SK-N-SH (cell line): ENCODE data around the gene CCDC93. TPM values are rescaled to one million over a fixed set of nuclear protein-coding genes. Genes with fewer than 3 reads are reported as not detected.

ENCODE experiments used
- CTCF ChIA-PET: fragments of 300-600, 350-600 bp; formaldehyde crosslinking; extraction: SDS; loops from one replicate; lab custom pipeline; 2021; lab: Yijun Ruan, JAX
- POLR2A ChIA-PET: fragments of 350-600 bp; sonication (Branson Sonifier 250); formaldehyde crosslinking; extraction: SDS; loops from one replicate; lab custom pipeline; 2020; ENCODE audit warnings: antibody characterized with exemption, inconsistent platforms; lab: Yijun Ruan, JAX
- DNase-seq: peaks from one replicate; pipeline ENCODE4 v3.0.0; 2012
- H2AFZ ChIP-seq: fragments of 200-600 bp; sonication (generic); 2 replicates; pipeline ENCODE4 v1.8.1; 2016; ENCODE audit warnings: antibody characterized with exemption, mild to moderate bottlenecking, low read depth
- H3F3A ChIP-seq: fragments of 200-600 bp; sonication (generic); replicated peaks from 2 replicates; pipeline ENCODE3; 2016; ENCODE audit warnings: antibody characterized with exemption, mild to moderate bottlenecking; ENCODE audit not compliant: insufficient read depth
- H3K27ac ChIP-seq, 2 experiments: fragments of 200-500 bp in 1 of 2; fragments of 200-600 bp in 1 of 2; sonication (Bioruptor generic) in 1 of 2; sonication (generic), shearing (Covaris generic) in 1 of 2; 2 replicates each; pipeline versions ENCODE4 v1.5.1 to v1.6.1; 2014 to 2016; ENCODE audit warnings: low read depth in 2 of 2, inconsistent platforms in 1 of 2, low read length in 1 of 2, mild to moderate bottlenecking in 1 of 2, mixed read lengths in 1 of 2
- H3K27me3 ChIP-seq: fragments of 200-600 bp; sonication (generic), shearing (Covaris generic); 2 replicates; pipeline ENCODE4 v1.6.1; 2016; ENCODE audit warnings: mixed run types; ENCODE audit not compliant: insufficient read depth
- H3K36me3 ChIP-seq, 2 experiments: fragments of 200-500 bp in 1 of 2; fragments of 200-600 bp in 1 of 2; sonication (Bioruptor generic) in 1 of 2; sonication (generic) in 1 of 2; replicated peaks in 1 of 2; 2 replicates each; pipeline versions ENCODE3 to v1.5.1; 2014 to 2016; ENCODE audit warnings: low read length in 1 of 2, mild to moderate bottlenecking in 1 of 2; ENCODE audit not compliant: insufficient read depth in 2 of 2, control insufficient read depth in 1 of 2
- H3K4me1 ChIP-seq, 2 experiments: fragments of 200-500 bp in 1 of 2; fragments of 200-600 bp in 1 of 2; sonication (Bioruptor generic) in 1 of 2; sonication (generic), shearing (Covaris generic) in 1 of 2; 2 replicates each; pipeline versions ENCODE4 v1.5.1 to v1.6.1; 2014 to 2016; ENCODE audit warnings: low read depth in 1 of 2, low read length in 1 of 2, mixed run types in 1 of 2; ENCODE audit not compliant: insufficient read depth in 2 of 2, control insufficient read depth in 1 of 2
- H3K4me2 ChIP-seq: fragments of 200-600 bp; sonication (generic), shearing (Covaris generic); 2 replicates; pipeline ENCODE4 v1.6.1; 2017; ENCODE audit warnings: mixed run types
- H3K4me3 ChIP-seq, 2 experiments: fragments of 200-500 bp in 1 of 2; fragments of 200-600 bp in 1 of 2; sonication (Bioruptor generic) in 1 of 2; sonication (generic), shearing (Covaris generic) in 1 of 2; 2 replicates each; pipeline versions ENCODE4 v1.5.1 to v1.8.1; 2014 to 2016; ENCODE audit warnings: low read depth in 2 of 2, inconsistent platforms in 1 of 2, low read length in 1 of 2, mild to moderate bottlenecking in 1 of 2, mixed read lengths in 1 of 2, moderate library complexity in 1 of 2
- H3K79me2 ChIP-seq: fragments of 200-600 bp; sonication (generic); 2 replicates; pipeline ENCODE4 v1.8.1; 2017; ENCODE audit warnings: mild to moderate bottlenecking; ENCODE audit not compliant: insufficient read depth
- H3K9ac ChIP-seq: fragments of 200-600 bp; sonication (generic); 2 replicates; pipeline ENCODE4 v1.6.1; 2017; ENCODE audit warnings: mixed run types
- H3K9me2 ChIP-seq: fragments of 200-600 bp; sonication (generic); 2 replicates; pipeline ENCODE4 v1.6.1; 2017; ENCODE audit warnings: mixed run types
- H3K9me3 ChIP-seq: fragments of 200-600 bp; sonication (generic); 2 replicates; pipeline ENCODE4 v1.6.1; 2017; ENCODE audit warnings: mixed run types, mild to moderate bottlenecking, moderate library complexity
- H4K20me1 ChIP-seq: fragments of 200-600 bp; sonication (generic); 2 replicates; pipeline ENCODE4 v1.6.1; 2017; ENCODE audit warnings: mild to moderate bottlenecking, mixed run types; ENCODE audit not compliant: insufficient read depth
- CHD2 ChIP-seq: fragments of 150-350 bp; IDR thresholded peaks from 2 replicates; pipeline ENCODE4 v1.6.1; 2018; ENCODE audit warnings: low read length; ENCODE audit not compliant: partially characterized antibody
- EP300 ChIP-seq, 2 experiments: IDR thresholded peaks; 2 replicates each; pipeline versions ENCODE4 v1.4.0 to v1.6.1; 2012; ENCODE audit warnings: borderline replicate concordance in 1 of 2, low read depth in 1 of 2, low read length in 1 of 2
- EZH2phosphoT487 ChIP-seq: fragments of 200-600 bp; sonication (generic); IDR thresholded peaks from 2 replicates; pipeline ENCODE4 v1.6.1; 2017; ENCODE audit warnings: low read depth, mixed run types, mild to moderate bottlenecking, antibody characterized with exemption, moderate library complexity, borderline replicate concordance
- FOXJ3 ChIP-seq: sonication (generic); formaldehyde crosslinking; IDR thresholded peaks from 2 replicates; pipeline ENCODE4 v1.5.1; 2020; ENCODE audit warnings: mild to moderate bottlenecking, missing genetic modification reagents
- FOXM1 ChIP-seq: IDR thresholded peaks from 2 replicates; pipeline ENCODE4 v1.4.0; 2012; ENCODE audit warnings: low read depth, mild to moderate bottlenecking
- GABPA ChIP-seq: IDR thresholded peaks from 2 replicates; pipeline ENCODE4 v1.4.0; 2012; ENCODE audit warnings: low read depth, mild to moderate bottlenecking
- GATA2 ChIP-seq: sonication (generic); formaldehyde crosslinking; IDR thresholded peaks from 2 replicates; pipeline ENCODE4 v1.5.0; 2020; ENCODE audit warnings: mild to moderate bottlenecking, missing genetic modification reagents
- JUND ChIP-seq: IDR thresholded peaks from 2 replicates; pipeline ENCODE4 v1.4.0; 2012
- MEF2A ChIP-seq: IDR thresholded peaks from 2 replicates; pipeline ENCODE4 v1.4.0; 2012; ENCODE audit warnings: low read depth, borderline replicate concordance
- POLR2AphosphoS5 ChIP-seq: IDR thresholded peaks from 2 replicates; pipeline ENCODE4 v1.6.1; 2012; ENCODE audit warnings: low read depth, low read length
- RFX5 ChIP-seq: IDR thresholded peaks from 2 replicates; pipeline ENCODE4 v1.6.1; 2012; ENCODE audit warnings: mild to moderate bottlenecking, improper control_type of control experiment, low read length
- SIN3A ChIP-seq: IDR thresholded peaks from 2 replicates; pipeline ENCODE4 v1.6.1; 2012; ENCODE audit warnings: low read depth, mild to moderate bottlenecking, low read length, moderate library complexity, borderline replicate concordance
- SMC3 ChIP-seq: IDR thresholded peaks from 2 replicates; pipeline ENCODE4 v1.6.1; 2012; ENCODE audit warnings: low read depth, low read length, improper control_type of control experiment
- TEAD4 ChIP-seq: IDR thresholded peaks from 2 replicates; pipeline ENCODE4 v1.4.0; 2012; ENCODE audit warnings: mild to moderate bottlenecking, borderline replicate concordance; ENCODE audit not compliant: insufficient read depth
- WGBS: methylation state at CpG from one replicate; pipeline ENCODE4 v1.1.6; 2017; ENCODE audit warnings: low lambda C conversion rate; 5-methylcytosine and 5-hydroxymethylcytosine counted together
- polyA plus RNA-seq, 3 experiments: library from polyadenylated mRNA; depleted of rRNA; stranded (reverse); fragments of >200 nt; gene quantifications; 2 replicates each; pipeline ENCODE4 v1.2.3, GENCODE V29; 2012
- TF ChIP-seq, protein P1 (sequence below): IDR thresholded peaks from 2 replicates; pipeline ENCODE4 v1.4.0; 2012; ENCODE audit warnings: low read depth, borderline replicate concordance
- TF ChIP-seq, protein P2 (sequence below): IDR thresholded peaks from 2 replicates; pipeline ENCODE4 v1.4.0; 2012; ENCODE audit warnings: low read depth, borderline replicate concordance
- TF ChIP-seq, protein P3 (sequence below): fragments of 150-350 bp; IDR thresholded peaks from 2 replicates; pipeline ENCODE4 v1.6.1; 2017; ENCODE audit warnings: antibody characterized with exemption, low read length, low read depth, borderline replicate concordance
- TF ChIP-seq, protein P4 (sequence below): fragments of 150-350 bp; IDR thresholded peaks from 2 replicates; pipeline ENCODE4 v1.6.1; 2016; ENCODE audit warnings: mild to moderate bottlenecking, low read depth, low read length
- TF ChIP-seq, protein P5 (sequence below): fragments of 200-600 bp; sonication (generic); IDR thresholded peaks from 2 replicates; pipeline ENCODE4 v1.6.1; 2017; ENCODE audit warnings: antibody characterized with exemption, mild to moderate bottlenecking, moderate library complexity

The CCDC93 gene
- polyA plus RNA-seq, 1 of the 3 experiments (the other 2 are of a cell fraction), result 11.7 TPM

DNA sequence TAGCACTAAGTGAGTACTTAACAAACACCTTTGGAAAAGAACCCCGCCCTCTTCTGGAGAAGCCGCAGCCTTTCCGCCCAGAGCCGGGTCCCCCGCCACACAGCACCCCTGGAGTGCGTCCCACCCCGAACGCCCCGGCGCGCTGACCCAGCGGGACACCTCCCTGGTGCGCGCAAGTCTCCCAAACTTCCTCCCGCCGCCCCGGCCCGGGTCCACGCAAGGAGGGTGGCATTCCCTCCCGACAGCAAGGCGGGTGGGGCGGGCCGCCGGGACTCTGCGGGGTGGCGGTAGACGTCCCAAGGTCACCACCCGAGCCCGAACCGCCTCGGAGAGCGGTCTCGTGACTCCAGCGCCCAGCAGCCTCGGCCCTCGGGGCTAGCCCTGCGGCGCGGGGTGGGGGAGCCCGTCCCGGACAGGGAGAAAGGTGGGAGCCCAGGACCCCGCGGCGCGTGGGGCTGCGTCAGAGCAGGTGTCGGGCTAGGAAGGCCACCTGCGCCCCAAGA is 598 bp downstream of the CCDC93 start (continued):
- TF ChIP-seq POLR2AphosphoS5, result no peak

DNA sequence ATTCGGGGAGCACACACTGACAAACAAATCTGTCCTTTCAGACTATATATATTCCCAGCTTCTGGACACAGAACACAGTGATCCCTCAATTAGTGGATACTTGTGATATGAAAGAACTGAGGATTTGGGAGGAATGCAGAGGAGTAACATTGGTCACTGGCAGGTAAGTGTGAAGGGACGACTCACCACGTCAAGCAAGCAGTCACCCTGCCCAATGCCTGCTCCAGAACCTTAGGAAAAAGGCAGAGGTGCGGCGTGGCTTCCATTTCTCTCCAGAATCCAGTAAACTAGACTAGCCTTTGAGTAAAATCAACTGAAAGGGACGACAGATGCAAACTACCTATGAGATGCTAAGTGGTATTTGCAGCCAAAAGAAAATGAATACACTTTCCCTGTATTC is 1.1 kb downstream of the CCDC93 start:
- H3K4me3 ChIP-seq, result peak overlapping the region; percentile 89 to 94
- TF ChIP-seq EZH2phosphoT487 (no peak), GATA2 (CRISPR knock-in tag) (no peak), SIN3A (no peak), GABPA (no peak)
- TF ChIP-seq, protein P1, sequence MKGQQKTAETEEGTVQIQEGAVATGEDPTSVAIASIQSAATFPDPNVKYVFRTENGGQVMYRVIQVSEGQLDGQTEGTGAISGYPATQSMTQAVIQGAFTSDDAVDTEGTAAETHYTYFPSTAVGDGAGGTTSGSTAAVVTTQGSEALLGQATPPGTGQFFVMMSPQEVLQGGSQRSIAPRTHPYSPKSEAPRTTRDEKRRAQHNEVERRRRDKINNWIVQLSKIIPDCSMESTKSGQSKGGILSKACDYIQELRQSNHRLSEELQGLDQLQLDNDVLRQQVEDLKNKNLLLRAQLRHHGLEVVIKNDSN, result no peak
- POLR2A ChIA-PET, result no interaction called here
- CTCF ChIA-PET, result interaction anchor here (2.3 kb wide), 1 partner anchor 10 kb away, joined by 21 read pairs; no protein-coding TSS in a partner anchor
- H2AFZ ChIP-seq, result no peak overlapping the region
- no peaks in the 10 kb centered on the region for H3K9me2 ChIP-seq
- peaks cover 54% of the 10 kb centered on the region for H3K79me2 ChIP-seq
- DNase-seq, result no peak
- H3K27me3 ChIP-seq, result no peaks in the 10 kb centered on the region
- peaks cover 10 to 11% of the 10 kb centered on the region in 2 experiments; a peak in 3 of 4 replicates for H3K4me1 ChIP-seq
- H3F3A ChIP-seq, result no peaks in the 10 kb centered on the region
- peak overlapping the region in 1 of 2 experiments; percentile 61; a peak in 1 of 4 replicates for H3K27ac ChIP-seq
- peaks cover 5 to 10% of the 10 kb centered on the region in 2 experiments for H3K36me3 ChIP-seq
- H3K9ac ChIP-seq, result peak overlapping the region; percentile 79
- H3K9me3 ChIP-seq, result no peaks in the 10 kb centered on the region
- 37% methylated on average over 6 of the region's 6 CpGs for WGBS
- peak overlapping the region; percentile 95 for H3K4me2 ChIP-seq
- peaks cover 22% of the 10 kb centered on the region; the same call in 1 of the 2 replicates for H4K20me1 ChIP-seq

DNA sequence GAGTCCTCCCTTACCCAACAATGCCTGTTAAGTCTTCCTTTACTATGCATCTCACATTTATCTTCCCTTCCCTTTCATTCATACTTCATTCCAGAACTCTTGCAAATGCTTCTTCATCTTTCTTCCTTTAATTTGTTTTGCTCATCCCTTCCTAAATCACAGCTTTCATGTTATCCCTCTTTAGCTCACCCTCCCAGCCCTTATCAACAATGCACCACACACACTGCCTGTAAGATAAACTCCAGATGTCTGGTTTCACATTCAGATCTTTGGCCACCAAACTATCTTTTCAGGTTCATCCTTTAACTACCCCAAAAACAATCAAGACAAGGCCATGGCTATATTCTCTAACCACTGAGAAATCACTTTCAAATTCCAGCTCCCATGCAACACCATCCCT is 3.4 kb downstream of the CCDC93 start:
- ChIA-PET POLR2A (no interaction called here), CTCF (interaction anchor here (0.7 to 1.2 kb wide), 3 partner anchors 11 to 197 kb away, joined by 3 read pairs; no protein-coding TSS in a partner anchor)
- no peak for DNase-seq
- TF ChIP-seq SMC3, result no peak
- TF ChIP-seq EP300 (IDR thresholded peaks at IDR 0.05; ENCODE audit: borderline replicate concordance in 1 of 2, low read depth in 1 of 2, low read length in 1 of 2), result no peak
- TF ChIP-seq, protein P2, sequence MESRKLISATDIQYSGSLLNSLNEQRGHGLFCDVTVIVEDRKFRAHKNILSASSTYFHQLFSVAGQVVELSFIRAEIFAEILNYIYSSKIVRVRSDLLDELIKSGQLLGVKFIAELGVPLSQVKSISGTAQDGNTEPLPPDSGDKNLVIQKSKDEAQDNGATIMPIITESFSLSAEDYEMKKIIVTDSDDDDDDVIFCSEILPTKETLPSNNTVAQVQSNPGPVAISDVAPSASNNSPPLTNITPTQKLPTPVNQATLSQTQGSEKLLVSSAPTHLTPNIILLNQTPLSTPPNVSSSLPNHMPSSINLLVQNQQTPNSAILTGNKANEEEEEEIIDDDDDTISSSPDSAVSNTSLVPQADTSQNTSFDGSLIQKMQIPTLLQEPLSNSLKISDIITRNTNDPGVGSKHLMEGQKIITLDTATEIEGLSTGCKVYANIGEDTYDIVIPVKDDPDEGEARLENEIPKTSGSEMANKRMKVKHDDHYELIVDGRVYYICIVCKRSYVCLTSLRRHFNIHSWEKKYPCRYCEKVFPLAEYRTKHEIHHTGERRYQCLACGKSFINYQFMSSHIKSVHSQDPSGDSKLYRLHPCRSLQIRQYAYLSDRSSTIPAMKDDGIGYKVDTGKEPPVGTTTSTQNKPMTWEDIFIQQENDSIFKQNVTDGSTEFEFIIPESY, result no peak
- no peak for TF ChIP-seq RFX5
- TF ChIP-seq, protein P3, sequence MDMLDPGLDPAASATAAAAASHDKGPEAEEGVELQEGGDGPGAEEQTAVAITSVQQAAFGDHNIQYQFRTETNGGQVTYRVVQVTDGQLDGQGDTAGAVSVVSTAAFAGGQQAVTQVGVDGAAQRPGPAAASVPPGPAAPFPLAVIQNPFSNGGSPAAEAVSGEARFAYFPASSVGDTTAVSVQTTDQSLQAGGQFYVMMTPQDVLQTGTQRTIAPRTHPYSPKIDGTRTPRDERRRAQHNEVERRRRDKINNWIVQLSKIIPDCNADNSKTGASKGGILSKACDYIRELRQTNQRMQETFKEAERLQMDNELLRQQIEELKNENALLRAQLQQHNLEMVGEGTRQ, result no peak
- no peak for TF ChIP-seq FOXJ3 (CRISPR knock-in tag)
- no peak for TF ChIP-seq GATA2 (CRISPR knock-in tag)
- TF ChIP-seq, protein P4, sequence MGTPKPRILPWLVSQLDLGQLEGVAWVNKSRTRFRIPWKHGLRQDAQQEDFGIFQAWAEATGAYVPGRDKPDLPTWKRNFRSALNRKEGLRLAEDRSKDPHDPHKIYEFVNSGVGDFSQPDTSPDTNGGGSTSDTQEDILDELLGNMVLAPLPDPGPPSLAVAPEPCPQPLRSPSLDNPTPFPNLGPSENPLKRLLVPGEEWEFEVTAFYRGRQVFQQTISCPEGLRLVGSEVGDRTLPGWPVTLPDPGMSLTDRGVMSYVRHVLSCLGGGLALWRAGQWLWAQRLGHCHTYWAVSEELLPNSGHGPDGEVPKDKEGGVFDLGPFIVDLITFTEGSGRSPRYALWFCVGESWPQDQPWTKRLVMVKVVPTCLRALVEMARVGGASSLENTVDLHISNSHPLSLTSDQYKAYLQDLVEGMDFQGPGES, result no peak
- no peak for TF ChIP-seq MEF2A
- TF ChIP-seq, protein P5, sequence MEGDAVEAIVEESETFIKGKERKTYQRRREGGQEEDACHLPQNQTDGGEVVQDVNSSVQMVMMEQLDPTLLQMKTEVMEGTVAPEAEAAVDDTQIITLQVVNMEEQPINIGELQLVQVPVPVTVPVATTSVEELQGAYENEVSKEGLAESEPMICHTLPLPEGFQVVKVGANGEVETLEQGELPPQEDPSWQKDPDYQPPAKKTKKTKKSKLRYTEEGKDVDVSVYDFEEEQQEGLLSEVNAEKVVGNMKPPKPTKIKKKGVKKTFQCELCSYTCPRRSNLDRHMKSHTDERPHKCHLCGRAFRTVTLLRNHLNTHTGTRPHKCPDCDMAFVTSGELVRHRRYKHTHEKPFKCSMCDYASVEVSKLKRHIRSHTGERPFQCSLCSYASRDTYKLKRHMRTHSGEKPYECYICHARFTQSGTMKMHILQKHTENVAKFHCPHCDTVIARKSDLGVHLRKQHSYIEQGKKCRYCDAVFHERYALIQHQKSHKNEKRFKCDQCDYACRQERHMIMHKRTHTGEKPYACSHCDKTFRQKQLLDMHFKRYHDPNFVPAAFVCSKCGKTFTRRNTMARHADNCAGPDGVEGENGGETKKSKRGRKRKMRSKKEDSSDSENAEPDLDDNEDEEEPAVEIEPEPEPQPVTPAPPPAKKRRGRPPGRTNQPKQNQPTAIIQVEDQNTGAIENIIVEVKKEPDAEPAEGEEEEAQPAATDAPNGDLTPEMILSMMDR, result no peak
- no peak for TF ChIP-seq JUND
- TF ChIP-seq CHD2, result no peak
- TF ChIP-seq FOXM1, result no peak
- TF ChIP-seq TEAD4, result no peak

More for the DNA sequence above, 3.4 kb downstream of the CCDC93 start:
- peaks cover 11 to 28% of the 10 kb centered on the region in 2 experiments for H3K36me3 ChIP-seq
- no peak overlapping the region for H3K4me3 ChIP-seq
- no peak overlapping the region for H2AFZ ChIP-seq
- no peaks in the 10 kb centered on the region for H3K9me2 ChIP-seq
- H3K4me1 ChIP-seq, result peaks cover 10 to 11% of the 10 kb centered on the region in 2 experiments; a peak in 3 of 4 replicates
- H4K20me1 ChIP-seq, result peaks cover 22% of the 10 kb centered on the region; the same call in 1 of the 2 replicates
- no peaks in the 10 kb centered on the region for H3K9me3 ChIP-seq
- H3K79me2 ChIP-seq, result peaks cover 54% of the 10 kb centered on the region
- no peak overlapping the region for H3K27ac ChIP-seq
- H3F3A ChIP-seq, result peaks cover 4% of the 10 kb centered on the region
- H3K4me2 ChIP-seq, result no peak overlapping the region
- no peak overlapping the region for H3K9ac ChIP-seq
- H3K27me3 ChIP-seq, result no peaks in the 10 kb centered on the region
